Limb (tissue), 2 donors: ENCODE measurements around the gene PLCH1.

ENCODE experiments used
- DNase-seq, 2 donors: peaks; one replicate each; pipeline ENCODE4 v3.0.0-alpha.2; 2016; ENCODE audit errors: extremely low spot score in 2 of 2

Gene PLCH1

GRCh38 chr3:155548195-155548594 is 196.7 kb downstream of the PLCH1 start:
- DNase-seq = no peak

DNA sequence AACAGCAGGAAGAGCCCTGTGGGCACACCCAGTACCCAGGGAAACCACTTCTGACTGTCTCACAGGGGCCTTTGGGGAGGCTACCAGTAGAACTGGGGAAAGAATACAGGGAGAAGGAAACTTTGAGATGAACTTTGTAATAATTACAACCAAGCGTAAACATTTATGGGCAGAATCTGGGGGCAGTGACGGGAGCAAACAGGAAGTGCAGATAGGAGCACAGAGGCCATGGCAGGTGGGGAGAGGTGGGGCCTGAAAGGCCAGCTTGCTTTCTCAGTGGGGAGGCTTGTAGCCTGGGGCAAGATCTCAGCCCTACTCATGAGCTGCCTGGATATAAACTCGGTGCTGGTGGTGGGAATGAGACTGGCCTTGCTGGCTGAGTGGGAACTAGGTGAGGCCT is 209.8 kb downstream of the PLCH1 start:
- DNase-seq = no peak

DNA sequence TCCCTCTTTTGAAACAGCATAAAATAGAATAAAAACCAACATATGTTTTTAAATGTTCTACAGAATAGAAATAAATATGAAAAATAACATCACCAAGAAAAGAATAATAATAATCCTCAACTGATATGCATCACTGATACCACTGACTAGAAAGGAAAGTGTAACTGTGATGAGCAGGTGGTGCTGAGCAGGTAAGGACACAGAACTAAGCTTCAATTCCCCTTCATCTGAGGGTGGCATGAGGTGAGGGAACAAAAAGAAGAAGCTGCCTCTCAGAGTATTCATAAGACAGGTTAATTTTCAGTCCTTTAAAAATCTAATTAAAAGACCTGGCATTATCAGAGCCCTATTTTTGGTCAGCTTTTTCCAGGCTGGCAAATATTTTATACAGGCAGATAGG is 216.3 kb downstream of the PLCH1 start:
- no peak for DNase-seq

DNA sequence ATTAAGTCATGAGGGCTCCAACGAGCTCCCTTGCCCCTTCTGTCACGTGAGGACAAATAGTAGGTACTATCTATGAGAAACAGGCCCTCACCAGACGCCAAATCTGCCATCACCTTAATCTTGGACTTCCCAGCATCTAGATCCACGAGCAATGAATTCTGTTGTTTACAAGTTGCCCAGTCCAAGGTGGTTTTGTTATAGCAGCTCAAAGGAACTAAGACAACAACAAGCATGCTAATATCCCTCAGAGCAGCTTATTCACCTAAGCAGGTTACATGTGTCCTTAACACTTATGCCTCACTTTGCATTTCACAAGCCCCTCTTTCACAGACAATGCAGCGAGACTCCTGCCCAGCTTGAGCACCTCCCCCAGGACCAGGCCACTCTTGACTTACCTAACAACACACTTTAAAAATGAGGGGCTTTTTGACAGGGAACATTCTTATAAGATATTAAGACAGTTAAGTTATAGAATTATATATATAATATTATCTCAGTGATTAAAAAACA is 219.5 kb downstream of the PLCH1 start:
- DNase-seq = no peak

DNA sequence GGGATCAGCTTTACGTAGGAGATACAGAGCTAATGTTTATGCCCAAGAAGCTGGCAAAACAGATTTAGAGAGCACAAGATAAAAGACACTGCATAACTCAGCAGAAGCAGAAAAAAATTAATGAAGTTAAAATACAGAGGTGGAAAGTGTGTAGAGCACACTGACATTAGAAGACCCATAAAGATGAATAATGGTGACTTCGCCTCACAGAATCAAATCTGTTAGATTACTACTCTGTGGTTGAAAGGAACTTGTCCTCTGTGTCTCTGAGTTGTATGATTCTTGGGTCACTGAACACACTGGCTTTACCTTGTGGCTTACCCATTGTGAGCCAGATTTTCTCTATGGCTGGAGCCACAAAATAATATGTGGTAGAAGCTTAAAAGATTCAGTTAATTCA is 224.4 kb downstream of the PLCH1 start:
- DNase-seq = no peak

DNA sequence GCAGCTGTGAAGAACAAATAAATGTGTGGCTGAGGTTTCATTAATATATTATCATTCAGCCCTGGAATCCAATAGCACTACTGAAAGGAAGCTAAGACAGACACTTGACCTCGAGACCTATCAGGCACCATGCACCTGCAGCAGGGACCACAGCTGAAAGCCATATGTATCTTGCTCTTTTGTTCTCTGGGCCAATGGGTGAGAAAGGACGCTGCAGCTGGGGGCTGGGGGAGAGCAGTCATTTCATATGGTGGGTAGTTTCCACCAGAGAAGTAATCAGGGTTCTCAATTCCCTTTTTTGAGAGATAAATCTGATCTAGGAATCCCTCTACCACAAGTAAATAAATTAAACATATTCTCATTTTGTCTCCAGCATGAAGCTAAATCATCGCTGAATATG is 225.8 kb downstream of the PLCH1 start:
- DNase-seq = no peak

GRCh38 chr3:155517903-155518302 is 227.0 kb downstream of the PLCH1 start:
- DNase-seq = no peak

- DNase-seq = no peak
These were observed 228.4 kb downstream of the PLCH1 start for GRCh38 chr3:155516439-155516838.

- DNase-seq = no peak
These were observed 232.0 kb downstream of the PLCH1 start for GRCh38 chr3:155512867-155513261.

DNA sequence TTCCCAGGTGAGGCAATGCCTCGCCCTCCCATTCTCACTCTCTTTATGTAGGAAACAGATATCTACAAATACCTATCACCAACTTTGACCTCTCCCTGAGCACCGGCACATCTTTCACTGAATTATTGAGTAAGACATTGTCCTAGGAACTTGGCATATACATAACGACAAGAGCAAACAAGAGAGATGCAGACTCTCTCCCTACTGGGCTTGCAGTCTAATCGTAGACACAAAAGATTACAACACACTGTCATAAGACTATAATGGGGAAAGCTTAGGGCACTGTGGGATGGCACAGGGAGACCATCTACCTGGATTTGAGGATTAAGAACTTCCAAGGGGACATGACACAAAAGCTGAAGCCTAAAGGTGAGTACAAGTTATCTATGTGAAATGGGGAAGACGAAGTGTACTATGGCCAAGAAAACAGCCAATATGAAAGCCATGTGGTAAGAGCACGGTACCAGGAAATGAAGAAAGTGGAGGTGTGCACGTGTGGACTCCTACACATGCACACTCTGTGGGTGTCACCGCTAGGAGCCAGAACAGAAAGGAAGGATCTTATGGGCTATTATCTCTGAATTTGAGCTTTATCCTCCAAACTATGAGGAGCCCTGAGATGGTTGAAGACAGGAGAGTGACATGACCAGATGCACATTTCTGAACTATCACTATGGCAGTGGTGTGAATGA is 232.6 kb downstream of the PLCH1 start:
- DNase-seq = no peak

- no peak for DNase-seq
These were observed 240.2 kb downstream of the PLCH1 start for GRCh38 chr3:155504682-155505081.

DNA sequence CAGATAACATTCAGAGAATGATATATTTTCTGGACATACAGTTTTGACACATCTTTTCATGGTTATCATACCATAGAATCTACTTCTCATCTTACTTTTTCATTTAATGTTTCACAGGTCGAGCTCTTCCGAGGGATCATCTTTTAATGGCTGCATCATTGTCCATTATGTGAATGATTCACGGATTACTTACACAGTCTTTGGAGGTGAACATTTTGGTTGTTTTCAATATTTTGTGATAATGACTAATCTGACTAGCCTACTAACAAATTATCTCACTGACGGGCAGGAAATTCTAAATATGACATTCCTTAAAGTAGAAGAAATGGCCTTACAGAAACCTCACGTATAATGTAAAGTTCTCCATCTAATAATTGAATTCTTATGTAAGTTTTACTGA is 242.2 kb downstream of the PLCH1 start:
- DNase-seq = no peak

- no peak for DNase-seq
These were observed 244.6 kb downstream of the PLCH1 start for GRCh38 chr3:155500194-155500818.

GRCh38 chr3:155497930-155498647 is 246.8 kb downstream of the PLCH1 start:
- no peak for DNase-seq

- no peak for DNase-seq
These were observed 248.7 kb downstream of the PLCH1 start for GRCh38 chr3:155496206-155496605.

DNA sequence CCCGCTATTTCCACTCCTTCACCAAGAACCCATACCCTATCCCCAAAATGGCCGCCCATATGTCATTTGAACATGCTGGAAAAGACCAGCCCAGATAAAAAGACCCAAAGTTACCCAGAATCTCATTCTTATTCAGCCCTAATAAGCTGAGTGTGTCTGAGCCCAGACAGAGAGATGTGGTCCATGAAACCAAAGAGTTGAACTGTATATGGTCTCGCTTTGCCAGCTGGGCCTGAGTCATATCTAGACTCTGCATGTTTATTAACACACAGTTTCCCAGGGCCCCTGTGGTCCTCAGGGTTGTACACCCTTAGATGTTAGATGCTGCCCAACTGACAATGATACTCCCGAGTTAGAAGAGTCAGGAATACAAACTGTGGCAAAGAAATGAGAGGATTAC is 249.5 kb downstream of the PLCH1 start:
- DNase-seq = no peak

DNA sequence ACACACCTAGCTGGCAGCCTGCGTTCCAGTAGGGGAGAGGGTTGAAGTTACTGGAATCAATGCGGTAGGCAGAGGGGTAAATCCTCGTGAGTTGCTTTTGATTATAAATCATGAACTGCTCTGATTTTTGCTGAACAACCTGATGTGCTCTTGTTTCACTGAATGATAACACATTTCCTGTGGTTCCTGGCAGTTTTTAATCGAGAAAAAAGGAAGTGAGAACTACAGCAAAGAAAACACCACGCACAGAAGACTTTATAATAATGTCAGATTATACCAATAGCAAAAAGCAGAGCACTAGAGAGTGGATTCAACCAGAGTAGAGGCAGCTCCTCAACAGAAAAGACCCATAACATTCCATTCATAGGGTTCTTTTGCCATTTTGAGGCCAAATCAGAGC is 250.5 kb downstream of the PLCH1 start:
- DNase-seq = no peak

DNA sequence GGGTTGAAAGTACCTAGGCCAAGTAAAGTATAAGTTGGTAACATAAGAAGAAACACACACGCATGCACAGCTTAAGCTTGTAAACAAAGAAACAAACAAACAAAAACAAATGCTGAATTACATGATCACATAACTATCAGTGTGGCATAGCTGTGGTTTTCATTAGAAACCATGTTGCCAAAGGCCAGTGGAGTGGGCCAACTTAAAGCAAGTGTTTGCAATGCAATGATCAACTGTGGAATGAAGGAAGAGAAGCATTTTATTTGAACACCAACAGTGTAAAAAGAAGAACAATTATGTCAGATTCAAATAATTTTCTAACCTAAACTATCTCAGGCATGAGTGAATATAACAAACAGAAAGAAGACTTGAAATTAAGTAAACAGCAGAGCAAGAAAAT is 252.0 kb downstream of the PLCH1 start:
- no peak for DNase-seq

DNA sequence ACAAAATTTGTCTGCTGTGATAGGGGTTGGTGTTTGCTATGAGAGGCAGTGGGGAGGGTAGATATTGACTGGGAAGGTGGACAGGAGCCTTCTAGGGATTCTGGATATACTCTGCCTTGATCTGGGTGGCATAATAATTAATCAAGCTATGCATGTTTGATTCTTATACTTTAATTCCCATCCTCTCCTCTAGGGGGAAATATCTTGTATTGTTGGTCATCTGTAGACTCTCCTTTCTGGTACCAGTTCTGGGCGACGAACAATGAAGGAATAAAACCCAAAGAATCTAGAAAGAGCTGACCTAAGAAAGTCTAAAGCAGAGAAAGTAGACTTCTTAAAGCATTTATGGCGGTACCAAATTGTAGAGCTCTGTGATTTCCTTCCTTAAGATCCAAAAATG is 253.2 kb downstream of the PLCH1 start:
- DNase-seq = no peak

DNA sequence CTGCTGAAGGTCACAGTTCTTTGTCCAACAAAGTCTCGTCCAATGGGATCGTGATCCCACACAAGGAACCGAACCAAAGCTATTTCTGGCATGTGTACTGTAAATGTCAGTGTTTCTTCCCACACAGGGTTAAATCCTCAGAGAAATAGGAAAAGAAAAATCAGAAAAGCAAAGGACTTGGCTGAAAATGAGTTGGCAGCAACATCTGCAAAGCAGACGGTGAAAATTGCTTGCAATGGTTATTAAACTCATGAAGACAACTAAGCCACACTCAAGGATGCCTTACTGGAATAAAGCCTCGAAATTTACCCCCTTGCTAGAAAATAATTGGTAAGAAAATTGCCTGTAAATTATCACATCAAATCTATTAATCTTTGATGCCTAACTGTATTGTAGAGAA is 256.2 kb downstream of the PLCH1 start:
- no peak for DNase-seq

GRCh38 chr3:155485897-155486296 is 259.0 kb downstream of the PLCH1 start:
- no peak for DNase-seq

- DNase-seq = no peak
These were observed 263.3 kb downstream of the PLCH1 start for GRCh38 chr3:155481591-155481990.

- no peak for DNase-seq
These were observed 263.8 kb downstream of the PLCH1 start for GRCh38 chr3:155481089-155481488.
